GM12891 (cell line): ENCODE results near the gene PIP5K1B.
"Not testable (repeated sequence)": the region's sequence is repeated elsewhere in the genome, so short reads cannot be mapped to it uniquely, and the experiment has no call there.

Source experiments
- DNase-seq: peaks from one replicate; pipeline ENCODE4 v3.0.0; 2011; ENCODE audit warnings: low spot score; ENCODE audit not compliant: insufficient read length
- FAIRE-seq: peaks from 2 replicates; lab custom pipeline; 2011; peaks lifted over from hg19 to GRCh38; lab: Jason Lieb, UNC
- PAX5 ChIP-seq: IDR thresholded peaks from 2 replicates; pipeline ENCODE4 v1.6.1; 2011; ENCODE audit warnings: low read length, moderate library complexity, mild to moderate bottlenecking; ENCODE audit not compliant: insufficient read depth, severe bottlenecking
- POLR2A ChIP-seq: IDR thresholded peaks from 2 replicates; pipeline ENCODE4 v1.6.1; 2011; ENCODE audit warnings: low read depth, low read length, control low read depth
- POLR2AphosphoS5 ChIP-seq: IDR thresholded peaks from 2 replicates; pipeline ENCODE4 v1.6.1; 2011; ENCODE audit warnings: low read depth, low read length, control low read depth
- POU2F2 ChIP-seq: IDR thresholded peaks from 2 replicates; pipeline ENCODE4 v1.6.1; 2011; ENCODE audit warnings: low read depth, mild to moderate bottlenecking, control low read depth, low read length, moderate library complexity
- SPI1 ChIP-seq: IDR thresholded peaks from 2 replicates; pipeline ENCODE4 v1.6.1; 2011; ENCODE audit warnings: low read depth, low read length, control low read depth
- TAF1 ChIP-seq: IDR thresholded peaks from 2 replicates; pipeline ENCODE4 v1.6.1; 2011; ENCODE audit warnings: low read depth, low read length, control low read depth

PIP5K1B gene

GRCh38 chr9:69035438-69036308 lies 330.6 kb downstream of the PIP5K1B start, which contains the start of gene FXN:
TSS of gene FXN (plus strand) at chr9:69035752. CDS start at chr9:69035783, 31 bp downstream.
- FAIRE-seq (peak; percentile 95), DNase-seq (peak; percentile 84)
- TF ChIP-seq POLR2AphosphoS5 (peak; percentile 75; the same call in 1 of the 2 replicates), TAF1 (peak; percentile 42), POLR2A (peak; percentile 49; the same call in 1 of the 2 replicates), PAX5 (no peak), SPI1 (no peak), POU2F2 (no peak)

- TF ChIP-seq PAX5 (no peak), POU2F2 (no peak), POLR2AphosphoS5 (no peak), POLR2A (no peak), SPI1 (no peak), TAF1 (no peak)
- DNase-seq (no peak), FAIRE-seq (peak; percentile 16)
Observed at GRCh38 chr9:69036309-69036708, 331.3 kb downstream of the PIP5K1B start.

GRCh38 chr9:69036799-69037198 lies 331.8 kb downstream of the PIP5K1B start:
- no peak for FAIRE-seq
- no peak for TF ChIP-seq POU2F2
- TF ChIP-seq TAF1, result no peak
- no peak for TF ChIP-seq POLR2A
- TF ChIP-seq POLR2AphosphoS5, result no peak
- TF ChIP-seq SPI1, result no peak
- no peak for TF ChIP-seq PAX5
- no peak for DNase-seq

DNA sequence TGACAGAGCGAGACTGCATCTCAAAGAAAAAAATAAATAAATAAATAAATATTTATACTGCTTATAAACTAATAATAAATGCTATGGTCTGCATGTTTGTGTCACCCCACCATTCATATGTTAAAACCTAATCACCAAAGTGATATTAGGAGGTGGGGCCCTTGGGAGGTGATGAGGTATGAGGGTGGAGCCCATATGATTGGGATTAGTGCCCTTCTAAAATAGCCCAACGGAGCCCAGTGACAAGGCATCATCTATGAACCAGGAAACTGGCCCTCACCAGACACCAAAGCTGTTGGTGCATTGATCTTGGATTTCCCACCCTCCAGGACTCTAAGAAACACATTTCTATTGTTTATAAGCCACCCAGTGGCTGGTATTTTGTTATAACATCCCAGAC lies 335.6 kb downstream of the PIP5K1B start:
- FAIRE-seq (no peak), DNase-seq (no peak)
- no peak for TF ChIP-seq POLR2A
- TF ChIP-seq POU2F2, result no peak
- TF ChIP-seq SPI1, result no peak
- TF ChIP-seq PAX5, result no peak
- TF ChIP-seq POLR2AphosphoS5, result no peak
- TF ChIP-seq TAF1, result no peak

DNA sequence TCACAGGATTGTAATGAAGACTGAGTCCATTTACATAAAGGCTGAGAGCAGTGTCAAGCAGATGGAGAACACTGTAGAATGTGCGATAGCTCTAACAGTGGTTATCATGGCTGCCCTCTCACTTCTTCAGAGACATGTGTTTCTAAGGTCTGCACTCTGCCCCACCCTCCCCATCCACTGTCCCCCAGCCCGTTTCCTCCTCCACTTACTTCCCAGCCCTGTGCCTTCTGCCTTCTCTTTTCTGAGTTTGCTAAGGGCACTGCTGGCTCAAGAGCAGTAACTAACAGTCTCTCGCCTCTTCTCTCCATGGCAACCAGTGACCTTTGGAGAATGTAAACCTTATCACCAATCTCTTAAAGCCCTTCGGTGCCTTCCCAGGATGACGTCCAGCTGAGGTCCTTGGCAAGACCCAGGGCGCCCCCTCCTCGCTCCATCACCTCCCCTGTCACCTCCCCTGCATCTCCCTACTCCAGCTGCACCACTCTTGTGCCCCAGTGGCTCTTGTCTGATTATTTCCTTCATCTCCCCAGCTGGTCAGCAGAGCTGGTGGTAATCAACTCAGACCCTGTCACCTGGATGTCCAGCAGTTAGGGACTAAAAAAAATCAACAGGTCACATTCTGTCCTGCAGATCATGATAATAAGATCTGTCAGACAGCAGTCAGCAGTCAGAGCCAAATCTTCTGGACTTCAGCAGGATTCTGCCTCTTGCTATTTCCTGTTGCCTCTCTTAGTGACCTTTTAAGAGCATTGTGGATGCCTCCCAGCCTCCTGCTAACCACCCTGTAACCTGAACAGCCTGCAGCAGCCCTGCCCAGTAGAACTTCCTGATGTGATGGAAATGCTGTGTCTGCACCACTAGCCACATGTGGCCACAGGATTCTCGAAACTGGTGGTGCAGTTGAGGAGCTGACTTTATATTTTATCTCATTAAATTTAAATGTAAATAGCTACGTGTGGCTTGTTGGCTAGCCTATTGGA lies 339.5 kb downstream of the PIP5K1B start:
- TF ChIP-seq TAF1, result no peak
- no peak for TF ChIP-seq POLR2AphosphoS5
- TF ChIP-seq SPI1, result no peak
- TF ChIP-seq PAX5, result no peak
- TF ChIP-seq POU2F2, result no peak
- TF ChIP-seq POLR2A, result no peak
- FAIRE-seq, result peak; percentile 5
- no peak for DNase-seq

- TF ChIP-seq PAX5 (no peak), POLR2A (no peak), POLR2AphosphoS5 (no peak), POU2F2 (no peak), TAF1 (no peak), SPI1 (no peak)
- no peak for FAIRE-seq
- no peak for DNase-seq
Observed at GRCh38 chr9:69045821-69046220, 340.8 kb downstream of the PIP5K1B start.

GRCh38 chr9:69046723-69047122 lies 341.7 kb downstream of the PIP5K1B start:
- no peak for FAIRE-seq
- TF ChIP-seq PAX5, result no peak
- TF ChIP-seq POLR2AphosphoS5, result no peak
- DNase-seq, result no peak

DNA sequence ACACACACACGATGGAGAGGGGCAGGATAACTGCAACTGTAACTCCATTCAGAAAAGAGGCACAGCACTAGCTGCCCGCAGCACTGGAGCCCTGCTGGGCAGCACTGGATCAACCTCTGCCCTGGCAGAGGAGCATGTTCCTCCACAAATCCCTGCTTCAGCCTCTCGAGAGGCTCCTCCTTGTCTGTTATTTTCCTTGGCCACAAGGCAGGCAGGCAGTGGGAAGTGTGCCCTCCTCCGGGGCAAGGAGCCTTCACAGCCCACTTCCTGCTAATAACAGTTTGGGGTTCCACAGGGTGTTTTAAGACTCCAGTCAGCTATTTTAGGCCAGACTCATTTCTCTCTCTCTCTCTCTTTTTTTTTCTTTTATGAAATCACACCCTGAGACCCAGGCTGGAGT lies 342.3 kb downstream of the PIP5K1B start:
- TF ChIP-seq POLR2AphosphoS5 (no peak), PAX5 (no peak), SPI1 (no peak), POU2F2 (no peak), POLR2A (no peak), TAF1 (no peak)
- DNase-seq (no peak), FAIRE-seq (no peak)

DNA sequence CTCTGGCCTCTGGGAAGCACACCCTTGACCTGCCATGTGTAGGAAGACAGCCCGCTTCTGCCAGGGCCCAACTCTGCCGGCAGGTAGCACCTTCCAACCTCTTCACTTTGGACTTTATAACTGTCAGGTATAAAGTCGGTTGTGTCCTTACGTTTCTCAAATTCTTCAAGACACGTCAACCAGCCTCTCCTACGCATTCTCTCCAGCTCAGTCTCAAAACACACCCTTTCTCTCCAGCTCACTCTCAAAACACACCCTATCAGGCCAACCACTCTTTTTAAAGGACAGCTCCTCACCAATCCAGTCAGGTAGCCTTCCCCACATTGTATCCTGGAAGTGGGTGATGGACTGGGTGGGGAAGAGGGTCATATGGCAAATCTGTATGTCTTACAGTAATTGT lies 344.1 kb downstream of the PIP5K1B start:
- TF ChIP-seq POLR2AphosphoS5, result no peak
- no peak for TF ChIP-seq SPI1
- no peak for TF ChIP-seq PAX5
- TF ChIP-seq POU2F2, result no peak
- TF ChIP-seq TAF1, result no peak
- TF ChIP-seq POLR2A, result no peak
- DNase-seq (no peak), FAIRE-seq (no peak)

DNA sequence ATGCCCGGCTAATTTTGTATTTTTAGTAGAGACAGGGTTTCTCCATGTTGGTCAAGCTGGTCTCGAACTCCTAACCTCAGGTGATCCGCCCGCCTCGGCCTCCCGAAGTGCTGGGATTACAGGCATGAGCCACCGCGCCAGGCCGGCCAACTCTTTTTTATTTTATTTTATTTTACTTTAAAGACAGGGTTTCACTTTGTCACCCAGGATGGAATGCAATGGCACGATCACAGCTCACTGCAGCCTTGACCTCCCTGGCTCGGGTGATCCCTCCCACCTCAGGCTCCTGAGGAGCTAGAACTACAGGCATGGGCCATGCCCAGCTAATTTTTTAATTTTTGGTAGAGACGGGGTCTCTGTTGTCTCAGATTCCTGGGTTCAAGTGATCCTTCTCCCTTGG lies 345.9 kb downstream of the PIP5K1B start:
- not testable (repeated sequence) for DNase-seq, FAIRE-seq
